GM21528 (cell line): ENCODE measurements around the gene THSD4.
"Not testable (repeated sequence)": the region's sequence is repeated elsewhere in the genome, so short reads cannot be mapped to it uniquely, and the experiment has no call there.

Source experiments
- ATAC-seq: cut with Tn5 transposase; IDR thresholded peaks from one replicate; pipeline ENCODE4 v1.9.1; 2021; ENCODE audit warnings: mild to moderate bottlenecking, moderate library complexity; ENCODE audit not compliant: unreplicated experiment, low FRiP score

Gene THSD4

DNA sequence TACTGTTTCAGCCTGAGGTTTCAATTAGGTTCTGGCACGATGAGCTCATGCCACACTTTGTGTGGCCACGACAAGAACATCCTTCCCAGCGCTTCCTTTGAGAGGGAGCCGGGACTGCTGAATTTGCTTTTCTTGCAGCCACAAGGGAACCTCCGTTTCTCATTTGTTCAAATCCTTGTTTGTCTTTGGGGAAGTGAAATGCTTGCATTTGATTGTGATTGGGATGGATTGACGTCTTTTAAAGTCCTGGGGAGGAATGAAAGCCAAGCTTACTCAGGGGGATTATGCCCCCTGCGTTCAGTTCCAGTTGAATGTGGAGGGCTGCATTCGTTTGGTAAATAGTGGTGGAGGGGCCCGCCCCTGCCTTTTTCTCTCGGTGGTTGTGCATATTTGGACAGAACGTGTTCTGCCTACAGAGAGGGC is 277.6 kb downstream of the THSD4 start:
- no peak for ATAC-seq

DNA sequence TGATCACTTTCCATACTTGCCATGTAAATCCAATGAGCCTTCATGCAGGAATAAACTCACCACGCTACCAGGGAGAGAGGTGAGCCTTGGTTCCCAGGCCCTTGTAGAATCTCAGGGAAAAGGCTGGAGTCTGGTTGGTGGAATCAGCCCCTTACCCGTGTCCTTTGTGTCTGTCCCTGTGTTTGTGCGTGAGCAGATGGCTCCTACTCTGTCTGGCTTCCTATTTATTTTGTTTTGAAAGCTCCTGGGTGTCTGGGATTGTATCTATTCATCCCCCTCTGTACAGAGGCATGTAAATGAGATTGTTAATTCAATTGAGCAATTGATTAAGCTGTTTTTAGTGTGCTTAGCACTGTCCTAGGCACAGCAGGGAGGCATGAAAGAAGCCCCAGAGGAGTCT is 278.1 kb downstream of the THSD4 start:
- ATAC-seq: no peak

DNA sequence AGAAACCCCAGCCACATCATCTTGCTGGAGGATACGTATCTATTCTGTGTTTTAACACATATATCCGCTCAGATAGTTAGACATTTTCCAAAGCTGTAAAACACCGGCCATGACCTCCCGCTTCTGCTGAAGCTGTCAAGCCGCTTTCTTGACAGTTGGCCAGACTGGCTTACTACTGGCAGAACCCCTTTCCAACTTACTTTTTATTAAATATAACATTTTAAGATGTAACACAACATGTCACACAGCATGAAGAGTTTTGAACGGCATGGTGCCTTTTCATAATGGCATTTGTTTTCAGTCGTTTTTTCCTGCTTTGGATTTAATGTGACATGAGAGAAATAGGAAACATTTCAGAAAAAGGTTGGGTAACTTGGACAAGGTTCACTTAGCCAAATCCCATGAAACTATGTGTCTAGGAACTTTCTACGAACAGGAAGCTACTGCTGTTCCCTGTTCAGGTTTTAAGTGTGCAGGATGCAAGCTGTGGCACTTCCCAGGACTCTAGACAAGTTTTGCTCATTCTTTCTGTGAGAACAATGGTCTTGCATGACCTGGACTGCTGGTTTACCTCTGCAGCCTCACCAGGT is 281.4 kb downstream of the THSD4 start:
- ATAC-seq: no peak

DNA sequence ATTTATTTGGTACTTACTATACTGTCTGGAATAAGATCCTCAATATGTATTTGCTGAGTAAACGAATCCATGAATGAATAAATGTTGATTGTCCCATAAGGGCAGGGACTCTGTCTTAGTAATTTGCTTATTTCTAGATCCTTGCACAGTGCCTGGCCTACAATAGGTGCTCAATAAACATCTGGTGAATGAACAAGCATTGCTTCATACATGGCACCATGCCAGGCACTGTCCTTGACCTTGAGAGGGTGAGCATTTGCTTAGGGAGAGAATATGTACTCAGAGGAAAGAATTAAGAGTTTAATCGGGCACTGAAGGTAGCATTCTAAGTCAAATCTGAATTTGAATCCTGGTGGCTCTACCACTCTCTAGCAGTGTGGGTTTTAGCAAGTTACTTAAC is 282.1 kb downstream of the THSD4 start:
- no peak for ATAC-seq

DNA sequence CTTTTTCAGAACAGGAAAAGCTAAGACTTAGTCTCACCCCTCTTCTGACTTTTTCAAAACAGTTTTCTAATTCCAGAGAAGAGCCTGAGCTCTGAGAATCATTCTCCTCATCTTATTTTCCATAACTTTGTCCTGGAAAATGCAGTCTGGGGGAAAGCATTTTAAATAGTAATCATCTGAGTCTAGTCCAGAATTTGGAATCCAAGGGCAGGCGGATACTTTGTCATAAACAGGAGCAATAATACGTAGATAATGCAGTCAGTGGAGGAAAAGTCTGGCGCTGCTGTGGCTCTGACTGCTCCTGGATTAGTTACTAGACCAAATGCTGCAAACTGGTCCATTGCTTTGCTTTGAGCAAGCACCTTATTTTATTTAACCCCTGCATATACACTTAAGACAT is 285.0 kb downstream of the THSD4 start:
- no peak for ATAC-seq

DNA sequence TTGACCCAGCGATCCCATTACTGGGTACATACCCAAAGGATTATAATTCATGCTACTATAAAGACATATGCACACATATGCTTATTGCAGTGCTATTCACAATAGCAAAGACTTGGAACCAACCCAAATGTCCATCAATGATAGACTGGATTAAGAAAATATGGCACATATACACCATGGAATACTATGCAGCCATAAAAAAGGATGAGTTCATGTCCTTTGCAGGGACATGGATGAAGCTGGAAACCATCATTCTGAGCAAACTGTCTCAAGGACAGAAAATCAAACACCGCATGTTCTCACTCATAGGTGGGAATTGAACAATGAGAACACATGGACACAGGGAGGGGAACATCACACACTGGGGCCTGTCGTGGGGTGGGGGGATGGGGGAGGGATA is 286.5 kb downstream of the THSD4 start:
- not testable (repeated sequence) for ATAC-seq

DNA sequence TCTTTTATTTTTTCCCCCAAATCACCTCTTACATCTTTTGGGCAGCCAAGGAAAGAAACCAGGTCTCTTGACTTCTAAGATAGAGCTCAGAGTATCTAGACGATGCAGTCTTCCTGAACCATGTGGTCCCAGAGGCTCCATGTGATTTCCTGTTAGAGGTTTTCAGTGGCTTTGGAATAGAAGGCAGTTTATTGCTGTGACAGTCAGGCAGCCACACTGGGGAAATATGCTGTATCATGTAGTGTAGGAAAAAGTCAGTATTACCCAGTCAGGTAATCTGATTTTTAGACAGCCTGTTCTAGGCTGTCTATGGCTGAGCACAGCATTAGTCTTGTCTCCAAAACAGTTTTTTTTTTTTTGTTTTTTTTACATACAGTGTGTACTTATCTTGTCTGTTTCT is 294.3 kb downstream of the THSD4 start:
- no peak for ATAC-seq

DNA sequence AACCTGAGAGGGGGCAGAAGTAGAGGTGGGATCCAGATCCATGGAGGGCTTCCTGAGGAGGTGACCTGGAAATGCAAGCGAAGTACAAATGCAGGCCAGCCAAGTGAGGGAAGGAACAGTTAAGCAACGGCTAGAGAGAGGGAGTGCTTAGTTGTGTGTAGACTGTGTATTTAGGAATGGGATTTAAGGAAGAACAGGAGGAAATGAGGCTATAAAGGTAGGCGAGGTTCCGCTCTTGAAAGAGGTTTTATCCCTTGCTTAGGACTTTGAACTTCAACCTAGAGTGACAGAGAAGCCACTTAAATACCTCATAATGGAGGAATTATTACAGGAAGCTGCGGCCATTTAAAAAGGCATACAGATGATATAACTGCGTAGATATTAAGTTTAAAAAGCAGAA is 295.1 kb downstream of the THSD4 start:
- no peak for ATAC-seq

DNA sequence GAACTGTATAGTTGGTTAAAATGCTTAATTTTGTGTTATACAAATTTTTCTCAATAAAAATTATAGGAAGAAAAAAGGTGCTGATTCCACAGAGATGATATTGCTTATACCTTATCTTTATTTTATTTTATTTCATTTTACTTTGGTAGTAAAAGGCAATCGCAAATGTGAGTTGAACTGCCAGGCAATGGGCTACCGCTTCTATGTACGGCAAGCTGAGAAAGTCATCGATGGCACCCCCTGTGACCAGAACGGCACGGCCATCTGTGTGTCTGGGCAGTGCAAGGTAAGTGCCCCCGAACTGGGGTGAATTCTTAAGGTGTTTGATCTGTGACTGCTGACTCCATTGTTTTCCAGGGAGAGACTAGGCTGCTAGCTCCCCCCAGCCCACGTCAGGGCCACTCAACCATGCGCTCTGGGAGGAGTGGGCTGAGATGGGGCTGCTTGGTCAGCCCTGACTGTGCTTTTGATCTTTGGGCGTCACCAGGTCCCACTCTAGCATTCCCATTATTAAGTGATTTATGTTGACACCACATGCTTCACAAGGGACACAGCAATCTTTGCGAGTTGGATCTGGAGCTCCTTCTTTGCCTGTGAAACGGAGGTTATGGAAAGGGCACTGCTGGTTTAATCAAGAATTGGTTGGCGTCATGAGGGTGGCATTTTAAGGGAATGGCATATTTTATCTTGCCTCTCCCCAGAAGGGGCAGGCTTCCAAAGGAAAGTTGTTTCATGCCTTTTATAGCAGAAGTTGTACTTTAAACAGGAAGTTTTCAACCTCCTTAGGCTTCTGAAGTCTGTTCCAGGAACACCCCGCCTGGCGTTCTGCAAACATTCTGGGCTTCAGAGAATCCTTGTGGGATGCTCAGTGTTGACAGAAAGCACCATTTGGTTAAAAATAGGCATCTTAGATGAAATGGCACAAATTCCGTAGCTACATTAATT is 296.5 kb downstream of the THSD4 start:
- ATAC-seq: no peak

DNA sequence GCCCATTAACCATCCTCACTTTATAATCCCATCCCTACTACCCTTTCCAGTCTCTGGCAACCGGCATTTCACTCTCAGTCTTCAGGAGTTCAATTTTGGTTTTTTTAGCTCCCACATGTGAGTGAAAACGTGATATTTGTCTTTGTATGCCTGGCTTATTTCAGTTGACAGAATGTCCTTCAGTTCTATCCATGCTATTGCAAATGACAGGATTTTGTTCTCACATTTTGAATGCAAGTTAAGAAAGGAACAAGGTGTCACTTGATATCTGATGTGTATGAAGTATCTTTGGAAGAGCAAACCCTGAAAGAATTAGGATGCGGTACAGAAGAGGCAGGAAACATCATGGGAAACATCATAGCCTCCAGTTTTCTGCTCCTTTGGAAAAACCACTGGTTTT is 298.1 kb downstream of the THSD4 start:
- no peak for ATAC-seq

DNA sequence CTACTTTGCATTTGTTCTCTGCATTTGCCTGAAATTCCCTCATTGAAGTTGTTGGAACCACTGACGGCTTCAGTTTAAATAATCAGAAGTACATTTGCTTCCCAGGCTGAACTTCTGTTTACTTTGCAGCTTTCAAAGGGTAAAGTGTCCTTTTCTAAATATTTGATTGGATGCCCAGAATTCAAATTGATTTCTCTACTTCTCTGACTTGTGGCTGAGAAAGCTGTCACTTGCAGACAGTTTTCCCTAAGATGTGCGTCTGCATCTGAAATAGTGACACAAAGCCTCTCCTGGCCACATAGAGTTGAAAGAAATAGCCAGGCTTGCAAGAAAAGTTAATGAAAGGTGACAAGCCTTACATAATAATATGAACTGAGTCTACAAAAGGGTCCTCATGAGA is 299.6 kb downstream of the THSD4 start:
- ATAC-seq: no peak

DNA sequence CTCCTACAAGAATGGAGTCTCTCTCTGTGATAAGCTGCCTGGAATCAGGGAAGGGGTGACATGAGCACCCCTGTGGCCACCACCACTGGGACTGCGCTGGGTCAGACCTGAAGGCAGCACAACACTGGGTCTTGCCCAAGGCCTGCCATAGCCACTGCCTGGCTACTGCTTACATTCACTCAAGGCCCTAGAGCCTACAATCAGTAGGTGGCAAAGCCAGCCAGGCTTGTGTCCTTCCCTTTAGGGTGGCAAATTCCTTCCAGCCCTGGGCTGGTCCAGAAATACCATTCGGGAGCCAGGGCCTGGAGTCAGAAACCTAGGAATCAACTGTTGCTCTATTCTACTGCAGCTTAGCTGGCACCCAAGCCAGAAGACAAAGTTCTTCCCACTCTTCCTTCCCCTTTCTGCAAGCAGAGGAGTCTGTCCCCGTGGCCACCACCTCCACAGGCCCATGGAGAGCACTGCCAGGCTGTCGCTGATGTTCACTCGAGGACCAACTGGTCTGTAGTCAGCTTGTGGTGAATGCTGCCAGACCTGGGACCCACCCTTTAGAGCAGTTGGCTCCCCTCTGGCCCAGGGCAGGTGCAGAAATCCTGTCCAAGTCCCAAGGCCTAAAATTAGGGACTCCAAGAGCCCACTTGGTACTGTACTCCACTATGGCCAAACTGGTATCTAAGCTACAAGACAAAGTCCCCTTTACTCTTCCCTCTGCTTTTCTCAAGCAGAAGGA is 307.4 kb downstream of the THSD4 start:
- ATAC-seq: no peak

DNA sequence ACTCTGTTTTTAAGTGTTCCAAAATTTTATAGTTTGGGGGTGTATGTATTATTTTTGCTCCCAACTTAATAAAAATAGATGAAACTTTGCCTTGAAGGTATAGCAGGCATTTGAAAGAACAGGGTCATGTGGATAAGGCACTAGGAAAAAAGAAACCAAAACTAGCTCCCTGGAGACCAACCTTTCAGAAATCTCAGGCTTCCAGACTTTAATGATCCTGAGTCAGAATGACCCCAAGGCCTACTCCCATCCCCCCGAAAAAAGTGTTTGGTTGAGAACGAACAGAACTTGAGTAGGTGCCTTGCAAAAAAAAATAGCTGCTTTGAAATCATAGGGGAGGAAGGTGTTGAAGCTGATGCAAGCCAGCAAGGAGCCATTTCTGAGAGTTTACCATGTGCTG is 309.5 kb downstream of the THSD4 start:
- no peak for ATAC-seq

DNA sequence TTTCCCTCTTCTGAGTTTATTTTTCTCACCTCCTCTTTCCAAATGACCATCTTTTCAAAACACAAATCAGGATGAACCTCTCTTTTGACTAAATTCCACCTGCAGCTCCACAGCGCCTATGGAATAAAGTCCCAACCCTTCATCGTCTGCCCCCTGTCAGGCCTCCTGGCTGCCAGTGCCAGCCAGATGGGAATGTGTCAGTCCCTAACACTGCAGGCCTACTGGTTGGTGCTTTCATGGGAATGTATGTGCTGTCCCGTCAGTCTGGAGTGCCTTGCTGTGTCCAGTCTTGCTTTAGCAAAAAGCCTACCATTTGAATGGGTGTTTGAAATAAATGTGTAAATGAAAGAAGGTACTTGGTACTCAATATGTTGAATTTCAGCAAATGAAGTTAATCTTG is 310.1 kb downstream of the THSD4 start:
- ATAC-seq: no peak

DNA sequence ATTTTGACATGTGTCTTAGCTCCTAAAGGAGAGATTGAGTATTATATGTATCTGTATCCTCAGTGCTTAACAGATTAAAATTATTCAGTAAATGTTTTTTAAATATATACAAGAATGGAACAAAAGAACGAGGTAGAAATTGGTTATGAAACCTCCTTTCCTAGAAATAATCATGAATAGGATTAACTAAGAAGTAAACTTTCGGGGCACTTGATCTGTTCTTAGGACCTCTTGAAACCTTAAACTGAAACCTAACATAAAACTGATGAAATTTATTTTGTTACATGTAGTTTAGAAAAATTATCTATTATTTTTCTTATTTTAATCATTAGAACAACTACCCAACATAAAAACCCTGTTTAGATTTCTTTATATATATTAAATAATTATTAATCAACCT is 311.5 kb downstream of the THSD4 start:
- ATAC-seq: no peak

DNA sequence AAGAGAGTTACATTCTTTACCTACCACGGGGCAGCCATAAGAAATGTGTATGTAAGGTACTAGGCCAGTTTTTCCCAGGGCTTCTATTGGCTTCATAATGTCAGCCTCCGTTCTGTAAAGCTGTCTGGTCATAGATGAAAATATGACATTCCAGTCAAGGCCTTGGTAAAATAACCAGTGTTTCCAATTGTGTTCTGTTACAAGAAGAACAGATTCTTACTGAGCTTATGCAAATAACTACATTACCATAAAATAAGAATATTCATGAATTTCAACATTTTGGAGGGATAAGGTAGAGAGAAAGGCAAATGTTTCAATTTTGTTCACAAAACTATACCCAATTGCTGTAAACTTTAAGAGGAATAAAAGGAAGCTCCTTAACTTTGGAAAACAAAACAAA is 315.5 kb downstream of the THSD4 start:
- no peak for ATAC-seq

DNA sequence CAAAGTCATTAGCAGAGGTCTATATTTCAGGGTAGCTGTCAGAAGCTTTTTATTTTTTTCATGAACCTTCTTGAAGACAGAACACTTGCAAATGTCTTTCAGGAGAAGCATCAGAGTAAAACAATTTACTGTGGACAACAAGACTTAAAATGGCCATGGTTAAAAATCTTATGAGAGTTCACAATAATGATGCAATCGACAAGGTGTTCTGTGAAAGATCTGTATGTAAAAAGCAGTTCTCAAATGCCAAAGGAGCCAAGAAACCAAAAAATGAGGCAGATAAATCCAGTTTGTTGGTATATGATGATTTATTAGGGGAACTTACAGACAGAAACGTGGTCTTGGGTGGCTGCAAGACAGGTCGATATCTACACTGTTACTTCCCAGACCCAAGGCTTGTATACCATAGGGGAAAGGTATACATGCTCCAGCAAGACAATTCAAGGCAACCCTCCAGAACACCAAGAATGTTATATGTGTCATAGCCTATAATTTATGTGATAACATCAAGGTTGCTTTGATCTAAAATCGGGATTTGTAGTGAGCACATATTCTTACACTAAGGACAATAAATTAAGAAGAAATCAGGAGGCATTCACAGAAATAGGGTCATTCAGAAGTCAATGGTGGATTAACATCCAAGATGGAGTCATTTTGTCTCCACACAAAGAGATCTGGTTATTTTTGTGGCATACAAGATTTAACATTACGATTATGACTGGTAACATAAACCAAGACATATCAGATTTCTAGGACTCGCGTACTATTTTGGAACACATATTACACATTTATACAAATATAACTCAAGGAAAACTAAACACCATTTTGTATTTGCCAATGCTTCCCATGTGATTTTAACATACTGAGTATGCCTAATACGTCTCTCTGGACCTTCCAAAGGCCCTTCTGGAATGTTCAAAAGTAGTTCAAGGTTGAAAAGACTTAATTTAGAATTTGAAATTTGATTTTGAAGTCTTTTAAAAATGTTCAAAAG is 316.4 kb downstream of the THSD4 start:
- no peak for ATAC-seq

DNA sequence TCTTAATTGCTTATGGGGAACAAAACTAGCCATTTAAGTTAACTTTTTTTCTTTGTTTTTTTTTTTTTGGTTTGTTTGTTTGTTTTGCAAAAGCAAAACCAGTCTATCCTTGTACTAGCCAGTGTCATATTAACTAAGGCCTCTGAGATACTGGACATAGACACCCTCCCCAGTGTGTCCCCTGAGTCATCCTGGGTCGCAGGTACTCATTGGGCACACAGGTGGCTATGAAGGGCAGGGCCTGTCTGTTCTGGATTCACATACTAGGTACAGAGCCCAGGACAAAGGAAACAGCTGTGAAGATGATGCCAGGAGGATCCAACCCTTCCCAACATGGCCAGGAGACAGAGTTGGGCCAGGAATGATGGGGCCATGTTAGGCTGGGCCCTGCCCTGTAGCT is 318.1 kb downstream of the THSD4 start:
- no peak for ATAC-seq

DNA sequence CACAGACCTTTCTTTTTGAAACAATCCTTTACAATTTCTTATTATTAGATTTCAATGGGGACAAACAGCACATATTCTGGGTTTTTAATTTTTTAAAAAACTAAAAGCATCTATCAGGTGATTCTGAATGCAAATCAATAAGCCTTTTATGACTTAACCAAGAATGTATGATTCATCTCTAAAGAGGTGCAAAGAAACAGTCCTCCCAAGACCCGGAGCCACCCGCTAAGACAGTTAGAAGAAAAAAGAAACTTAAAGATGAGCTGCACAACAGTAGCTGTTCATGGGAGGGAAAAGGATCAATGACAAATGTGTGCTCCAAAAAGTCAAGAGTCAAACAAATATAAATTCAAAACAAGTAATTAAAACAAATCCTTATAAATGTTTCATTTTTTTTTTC is 319.5 kb downstream of the THSD4 start:
- no peak for ATAC-seq

DNA sequence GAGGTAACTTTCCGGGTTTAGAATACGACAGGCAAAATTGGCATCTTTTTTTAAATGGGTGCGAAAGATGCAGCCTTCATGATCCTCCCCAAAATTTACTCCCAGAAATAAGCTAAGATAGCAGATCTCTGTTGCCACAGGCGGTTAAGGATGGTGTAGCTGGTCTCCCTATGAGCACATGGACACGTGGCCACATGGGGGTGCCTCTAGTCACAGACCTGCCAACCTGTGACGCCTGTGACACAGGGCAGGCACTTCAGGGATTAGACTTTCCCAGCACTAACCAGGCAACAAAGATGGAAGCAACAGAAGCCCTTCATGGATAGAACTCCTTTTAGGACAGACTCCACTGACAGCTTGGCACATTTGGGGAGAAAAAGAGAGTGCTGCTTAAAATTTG is 320.3 kb downstream of the THSD4 start:
- no peak for ATAC-seq
